Thyroid gland (tissue), 4 donors: ENCODE data around the gene TBC1D20. TPM values are rescaled to one million over a fixed set of nuclear protein-coding genes. Genes with fewer than 3 reads are reported as not detected.

Source experiments
- DNase-seq, 2 donors: peaks; one replicate each; pipeline ENCODE4 v3.0.0-alpha.2; 2019
- H3K27ac ChIP-seq, 3 donors: fragments of 200-600 bp; sonication (generic); 1 replicate in 2 of 3; 2 replicates in 1 of 3; pipeline ENCODE4 v1.5.1; 2016 to 2019; ENCODE audit warnings: mild to moderate bottlenecking in 1 of 3, moderate library complexity in 1 of 3
- H3K27me3 ChIP-seq: fragments of 200-600 bp; sonication (generic); one replicate; pipeline ENCODE4 v1.5.1; 2019
- H3K36me3 ChIP-seq, 2 donors: fragments of 200-600 bp; sonication (generic); one replicate each; pipeline ENCODE4 v1.5.1; 2016 to 2019
- H3K4me1 ChIP-seq, 2 donors: fragments of 200-600 bp; sonication (generic); one replicate each; pipeline ENCODE4 v1.5.1; 2017 to 2019
- H3K4me3 ChIP-seq, 3 donors: fragments of 200-600 bp; sonication (generic); replicated peaks in 1 of 3; 1 replicate in 2 of 3; 2 replicates in 1 of 3; pipeline ENCODE4 v1.5.1; 2016; ENCODE audit warnings: mild to moderate bottlenecking in 1 of 3
- H3K9me3 ChIP-seq: fragments of 200-600 bp; sonication (generic); one replicate; pipeline ENCODE4 v1.5.1; 2017
- POLR2A ChIP-seq, 2 donors: fragments of 450-650 bp; IDR thresholded peaks; one replicate each; pipeline ENCODE4 v1.6.1; 2017; ENCODE audit warnings: antibody characterized with exemption in 2 of 2, mild to moderate bottlenecking in 2 of 2, moderate library complexity in 1 of 2
- WGBS, 2 donors: methylation state at CpG; one replicate each; pipeline ENCODE4 v1.1.5; 2017; 5-methylcytosine and 5-hydroxymethylcytosine counted together
- intact Hi-C: fragments of 100-400 bp; cut with DNase I; formaldehyde crosslinking; loops from one replicate; pipeline ENCODE4 v1.15.1; 2023
- total RNA-seq, 4 donors: library from RNA; depleted of rRNA; stranded (reverse); fragments of >200 nt; gene quantifications; one replicate each; pipeline ENCODE4 v1.2.3, GENCODE V29; 2016
- TF ChIP-seq, protein P1 (sequence below), 6 experiments: fragments of 200-600 bp in 3 of 6; fragments of 450-650 bp in 3 of 6; sonication (generic) in 3 of 6; IDR thresholded peaks; one replicate each; pipeline ENCODE4 v1.5.1; 2016 to 2019; ENCODE audit warnings: antibody characterized with exemption in 6 of 6, mild to moderate bottlenecking in 2 of 6, inconsistent platforms in 1 of 6, moderate library complexity in 1 of 6

Gene TBC1D20
- total RNA-seq, 4 donors from 2014 or later: 34.1 to 40.5 (median 35.6) TPM

DNA sequence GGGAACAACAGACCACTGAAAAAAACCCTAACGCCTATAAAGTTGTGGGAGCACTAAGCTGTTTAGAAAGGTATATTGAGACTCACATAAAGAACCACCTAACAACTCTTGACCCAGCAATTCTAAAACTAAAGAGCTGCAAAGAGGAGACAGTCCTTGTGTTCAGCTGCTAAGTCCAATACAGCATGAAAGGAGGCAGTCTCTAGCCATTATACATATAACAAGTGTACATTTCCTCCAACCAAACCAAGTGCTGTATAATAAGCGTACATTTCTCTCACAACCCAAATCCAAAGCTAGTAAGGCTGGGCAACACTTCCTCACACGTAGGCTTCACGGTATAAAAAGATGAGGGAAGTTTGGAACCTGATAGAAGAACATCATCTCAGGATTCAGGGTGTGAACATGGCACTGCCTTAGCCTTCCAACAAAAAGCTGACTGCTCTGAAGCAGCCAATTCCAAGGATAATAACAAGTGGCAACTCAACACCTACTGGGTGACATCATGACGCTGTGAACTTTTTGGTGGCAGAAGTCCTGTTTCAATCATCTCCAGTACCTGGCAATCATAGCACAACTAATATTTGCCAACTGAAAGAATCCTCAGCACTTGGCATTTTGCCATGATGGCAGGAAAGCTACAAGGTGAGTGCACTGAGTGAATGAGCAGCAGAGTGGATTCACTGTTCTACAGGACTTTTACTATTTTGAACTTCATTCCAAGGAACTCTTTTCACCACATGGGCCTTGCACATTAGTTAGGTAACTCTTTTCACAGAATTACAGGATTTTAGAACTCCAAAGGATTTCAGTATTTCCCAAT is 16.6 kb downstream of the TBC1D20 start:
- H3K9me3 ChIP-seq: no peaks in the 10 kb centered on the region
- WGBS, 2 donors: 86 to 90% methylated on average over 5 of the region's 5 CpGs
- DNase-seq: peak; percentile 46 to 58
- peak overlapping the region in 2 of 3 donors; percentile 29 to 30 for H3K27ac ChIP-seq
- intact Hi-C loops: no loop called here
- no peaks in the 10 kb centered on the region for H3K27me3 ChIP-seq
- TF ChIP-seq, protein P1, sequence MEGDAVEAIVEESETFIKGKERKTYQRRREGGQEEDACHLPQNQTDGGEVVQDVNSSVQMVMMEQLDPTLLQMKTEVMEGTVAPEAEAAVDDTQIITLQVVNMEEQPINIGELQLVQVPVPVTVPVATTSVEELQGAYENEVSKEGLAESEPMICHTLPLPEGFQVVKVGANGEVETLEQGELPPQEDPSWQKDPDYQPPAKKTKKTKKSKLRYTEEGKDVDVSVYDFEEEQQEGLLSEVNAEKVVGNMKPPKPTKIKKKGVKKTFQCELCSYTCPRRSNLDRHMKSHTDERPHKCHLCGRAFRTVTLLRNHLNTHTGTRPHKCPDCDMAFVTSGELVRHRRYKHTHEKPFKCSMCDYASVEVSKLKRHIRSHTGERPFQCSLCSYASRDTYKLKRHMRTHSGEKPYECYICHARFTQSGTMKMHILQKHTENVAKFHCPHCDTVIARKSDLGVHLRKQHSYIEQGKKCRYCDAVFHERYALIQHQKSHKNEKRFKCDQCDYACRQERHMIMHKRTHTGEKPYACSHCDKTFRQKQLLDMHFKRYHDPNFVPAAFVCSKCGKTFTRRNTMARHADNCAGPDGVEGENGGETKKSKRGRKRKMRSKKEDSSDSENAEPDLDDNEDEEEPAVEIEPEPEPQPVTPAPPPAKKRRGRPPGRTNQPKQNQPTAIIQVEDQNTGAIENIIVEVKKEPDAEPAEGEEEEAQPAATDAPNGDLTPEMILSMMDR (IDR thresholded peaks at IDR 0.05): no peak
- TF ChIP-seq POLR2A (IDR thresholded peaks at IDR 0.05): no peak
- peaks cover 9 to 16% of the 10 kb centered on the region in 2 donors for H3K4me1 ChIP-seq
- peaks cover 20 to 34% of the 10 kb centered on the region in 2 donors for H3K36me3 ChIP-seq
- H3K4me3 ChIP-seq: no peak overlapping the region

DNA sequence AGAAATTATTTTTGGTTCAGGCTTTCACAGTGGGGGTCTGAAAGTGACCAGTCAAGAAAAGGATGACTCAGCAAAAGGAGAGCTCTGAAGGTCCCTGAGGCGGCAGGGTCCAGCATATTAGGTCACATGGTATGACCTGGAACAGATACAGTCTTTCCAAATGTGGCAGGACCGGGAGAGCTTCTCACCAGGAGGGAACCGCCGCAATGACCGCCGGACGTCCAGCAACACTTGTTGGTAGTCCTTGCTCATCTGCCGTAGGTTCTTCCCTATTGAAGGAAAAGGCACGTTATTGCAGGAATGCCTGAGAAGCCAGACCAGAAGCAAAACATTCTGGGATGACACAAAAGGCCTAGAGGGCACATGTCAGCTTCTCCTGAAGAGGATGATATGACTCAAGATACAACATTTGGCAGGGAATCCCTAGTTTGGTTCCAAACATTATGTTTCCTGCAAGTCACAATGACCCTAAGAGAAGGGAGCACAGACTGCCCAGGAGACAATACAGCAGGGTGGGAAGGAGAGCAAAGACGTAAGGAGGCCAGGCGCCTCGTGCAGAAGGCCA is 17.4 kb downstream of the TBC1D20 start:
- Histone ChIP-seq H3K27me3 (no peaks in the 10 kb centered on the region), H3K36me3 (peaks cover 28 to 41% of the 10 kb centered on the region in 2 donors), H3K9me3 (no peaks in the 10 kb centered on the region), H3K4me1 (peaks cover 9 to 16% of the 10 kb centered on the region in 2 donors), H3K4me3 (no peak overlapping the region), H3K27ac (no peak overlapping the region)
- DNase-seq: no peak
- 68 to 91% methylated on average over 12 of the region's 12 CpGs for WGBS, 2 donors
- intact Hi-C loops: no loop called here
- TF ChIP-seq POLR2A (IDR thresholded peaks at IDR 0.05): no peak
- TF ChIP-seq, protein P1 (IDR thresholded peaks at IDR 0.05): no peak

DNA sequence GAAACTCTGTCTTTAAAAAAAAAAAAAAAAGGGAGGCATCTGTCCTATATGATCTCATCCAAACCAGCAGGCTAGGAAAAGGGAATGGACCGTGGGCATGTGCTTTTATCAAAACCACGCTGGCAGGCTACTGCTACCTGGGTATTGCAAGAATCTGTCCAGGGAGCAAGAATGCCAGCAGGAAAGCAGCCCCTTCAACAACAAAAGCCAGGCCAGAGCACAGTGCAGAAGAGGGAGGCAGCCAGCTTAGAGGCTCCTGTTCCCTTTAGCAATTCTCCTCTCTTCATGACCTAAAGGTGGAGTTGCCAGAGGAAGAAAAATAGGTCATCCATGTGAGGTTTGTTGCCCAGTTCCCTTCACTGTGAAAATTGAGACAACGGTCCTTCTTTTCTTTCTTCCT is 18.2 kb downstream of the TBC1D20 start:
- Histone ChIP-seq H3K27me3 (no peaks in the 10 kb centered on the region), H3K4me3 (no peak overlapping the region), H3K9me3 (no peaks in the 10 kb centered on the region), H3K4me1 (peaks cover 9 to 16% of the 10 kb centered on the region in 2 donors), H3K27ac (no peak overlapping the region), H3K36me3 (peaks cover 36 to 43% of the 10 kb centered on the region in 2 donors)
- intact Hi-C loops: no loop called here
- no peak for DNase-seq
- 85 to 89% methylated on average over 3 of the region's 3 CpGs for WGBS, 2 donors
- TF ChIP-seq, protein P1 (IDR thresholded peaks at IDR 0.05): no peak
- no peak for TF ChIP-seq POLR2A (IDR thresholded peaks at IDR 0.05)

DNA sequence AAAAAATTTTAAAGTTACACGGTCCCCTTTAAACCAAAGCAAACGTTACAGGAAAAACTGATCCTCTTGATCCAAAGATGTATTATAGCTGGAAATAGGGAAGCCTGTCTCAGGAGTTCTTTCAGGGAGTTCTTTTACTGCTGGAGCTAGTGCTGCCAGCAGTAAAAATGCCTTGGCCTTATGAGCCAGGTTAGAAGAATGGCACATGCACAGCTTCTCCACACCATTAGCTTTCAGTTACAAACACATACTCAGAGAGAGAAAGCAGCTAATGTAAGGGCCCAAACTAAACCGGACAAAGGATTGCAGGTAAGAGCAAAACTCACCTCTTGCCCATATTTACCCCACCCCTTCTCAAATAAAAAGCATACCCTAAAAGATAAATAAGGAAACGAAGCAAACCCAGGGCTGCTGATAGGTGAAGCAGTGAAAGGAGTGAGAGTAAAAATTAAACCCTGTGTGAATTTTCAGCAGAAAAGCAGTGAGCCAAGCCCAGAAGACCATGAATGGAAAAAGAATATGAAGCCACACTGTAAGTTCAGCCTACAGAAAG is 19.0 kb downstream of the TBC1D20 start:
- no peak for DNase-seq
- TF ChIP-seq, protein P1 (IDR thresholded peaks at IDR 0.05): no peak
- no peak for TF ChIP-seq POLR2A (IDR thresholded peaks at IDR 0.05)
- Histone ChIP-seq H3K9me3 (no peaks in the 10 kb centered on the region), H3K4me3 (no peak overlapping the region), H3K27ac (no peak overlapping the region), H3K4me1 (peaks cover 9 to 16% of the 10 kb centered on the region in 2 donors), H3K36me3 (peaks cover 44 to 50% of the 10 kb centered on the region in 2 donors), H3K27me3 (no peaks in the 10 kb centered on the region)
- 91 to 93% methylated on average over 4 of the region's 4 CpGs for WGBS, 2 donors
- intact Hi-C loops: no loop called here

DNA sequence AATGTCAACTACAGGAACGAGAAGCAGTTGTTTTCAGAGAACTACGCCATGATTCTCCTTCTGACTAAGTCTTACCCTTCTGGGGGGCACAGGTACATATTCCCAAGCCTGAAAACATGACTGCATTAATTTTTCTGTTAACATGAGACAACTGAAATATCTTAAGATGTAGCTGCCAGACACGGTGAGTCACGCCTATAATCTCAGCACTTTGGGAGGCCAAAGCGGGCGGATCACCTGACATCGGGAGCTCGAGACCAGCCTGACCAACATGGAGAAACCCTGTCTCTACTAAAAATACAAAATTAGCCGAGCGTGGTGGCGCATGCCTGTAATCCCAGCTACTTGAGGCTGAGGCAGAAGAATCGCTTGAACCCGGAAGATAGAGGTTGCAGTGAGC is 21.7 kb downstream of the TBC1D20 start:
- Histone ChIP-seq H3K27me3 (no peaks in the 10 kb centered on the region), H3K9me3 (no peaks in the 10 kb centered on the region), H3K36me3 (peaks cover 68 to 71% of the 10 kb centered on the region in 2 donors), H3K4me1 (peaks cover 5 to 10% of the 10 kb centered on the region in 2 donors), H3K4me3 (no peak overlapping the region), H3K27ac (no peak overlapping the region)
- no peak for DNase-seq
- TF ChIP-seq, protein P1 (IDR thresholded peaks at IDR 0.05): no peak
- TF ChIP-seq POLR2A (IDR thresholded peaks at IDR 0.05): no peak
- whole genome bisulfite sequencing, 2 donors: 86 to 89% methylated on average over 13 of the region's 13 CpGs
- intact Hi-C loops: no loop called here
